ENCODE data around the gene CYP2W1. TPM values are rescaled to one million over a fixed set of nuclear protein-coding genes. Genes with fewer than 3 reads are reported as not detected.

Gene CYP2W1
- total and polyA plus RNA-seq, 2 experiments from 2014 or later: 31.1 to 72.3 TPM

DNA sequence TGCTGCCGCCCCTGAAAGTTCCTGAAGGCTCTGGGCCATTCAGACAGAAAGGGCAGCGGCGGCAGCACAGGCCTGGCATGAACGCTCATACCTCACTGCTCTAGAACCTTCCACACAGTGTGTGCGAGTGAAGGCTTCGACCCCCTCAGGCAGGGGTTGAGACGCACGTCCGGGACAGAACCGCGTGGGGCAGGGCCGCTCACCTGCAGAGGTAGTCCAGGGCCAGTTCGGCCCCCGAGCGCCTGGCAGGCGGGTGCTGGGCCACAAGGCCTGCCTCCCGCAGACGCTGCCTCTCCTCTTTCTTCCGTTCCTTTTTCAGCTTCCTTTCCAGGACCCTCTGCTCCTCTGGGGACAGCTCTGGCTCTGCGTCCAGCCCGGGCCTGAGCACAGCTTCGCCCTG lies 26.8 kb downstream of the CYP2W1 start:
- WGBS (ENCODE audit: low lambda C conversion rate, missing lambda C conversion rate): 98% methylated on average over 22 of the region's 22 CpGs

DNA sequence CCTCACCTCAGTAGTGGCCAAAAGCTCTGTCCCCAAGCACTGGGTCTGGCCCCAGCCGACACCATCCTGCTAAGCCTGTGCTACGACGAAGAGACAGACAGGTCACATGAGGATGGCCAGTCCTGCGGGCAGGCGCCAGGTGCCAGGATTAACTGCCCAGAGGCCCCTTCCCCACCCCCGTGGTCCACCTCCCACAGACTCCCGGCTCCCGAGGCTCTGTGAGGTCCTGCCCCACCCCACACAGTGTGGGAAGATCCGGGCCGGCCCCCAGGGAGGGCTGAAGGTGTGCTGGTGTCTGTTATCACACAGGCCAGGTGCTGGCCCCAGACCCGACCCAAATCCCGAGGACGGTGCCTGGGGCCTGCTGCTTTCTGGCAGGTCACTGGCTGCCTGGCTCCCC lies 27.2 kb downstream of the CYP2W1 start:
- Histone ChIP-seq H3K27me3 (no peaks in the 10 kb centered on the region), H3K79me2 (peaks cover 12% of the 10 kb centered on the region), H2AFZ (no peak overlapping the region), H3K4me2 (no peak overlapping the region), H4K20me1 (ENCODE audit: insufficient read depth, poor library complexity, severe bottlenecking) (no peaks in the 10 kb centered on the region), H3K36me3 (replicated peaks; ENCODE audit: insufficient read depth, low read depth) (no peaks in the 10 kb centered on the region), H3K27ac (no peak overlapping the region), H3K4me3 (no peak overlapping the region), H3K9me2 (replicated peaks; ENCODE audit: insufficient read depth) (no peaks in the 10 kb centered on the region), H3K4me1 (ENCODE audit: insufficient read depth) (peaks cover 8% of the 10 kb centered on the region), H3K9me3 (ENCODE audit: low read depth) (no peaks in the 10 kb centered on the region)
- no peak for DNase-seq (ENCODE audit: low spot score)
- WGBS (ENCODE audit: low lambda C conversion rate, missing lambda C conversion rate): 91% methylated on average over 8 of the region's 13 CpGs
- no peak for TF ChIP-seq EZH2 (IDR thresholded peaks at IDR 0.05; ENCODE audit: borderline replicate concordance)
- TF ChIP-seq EZH2phosphoT487 (IDR thresholded peaks at IDR 0.05; ENCODE audit: low read depth, severe bottlenecking, unreplicated experiment): no peak
- TF ChIP-seq, protein P1, sequence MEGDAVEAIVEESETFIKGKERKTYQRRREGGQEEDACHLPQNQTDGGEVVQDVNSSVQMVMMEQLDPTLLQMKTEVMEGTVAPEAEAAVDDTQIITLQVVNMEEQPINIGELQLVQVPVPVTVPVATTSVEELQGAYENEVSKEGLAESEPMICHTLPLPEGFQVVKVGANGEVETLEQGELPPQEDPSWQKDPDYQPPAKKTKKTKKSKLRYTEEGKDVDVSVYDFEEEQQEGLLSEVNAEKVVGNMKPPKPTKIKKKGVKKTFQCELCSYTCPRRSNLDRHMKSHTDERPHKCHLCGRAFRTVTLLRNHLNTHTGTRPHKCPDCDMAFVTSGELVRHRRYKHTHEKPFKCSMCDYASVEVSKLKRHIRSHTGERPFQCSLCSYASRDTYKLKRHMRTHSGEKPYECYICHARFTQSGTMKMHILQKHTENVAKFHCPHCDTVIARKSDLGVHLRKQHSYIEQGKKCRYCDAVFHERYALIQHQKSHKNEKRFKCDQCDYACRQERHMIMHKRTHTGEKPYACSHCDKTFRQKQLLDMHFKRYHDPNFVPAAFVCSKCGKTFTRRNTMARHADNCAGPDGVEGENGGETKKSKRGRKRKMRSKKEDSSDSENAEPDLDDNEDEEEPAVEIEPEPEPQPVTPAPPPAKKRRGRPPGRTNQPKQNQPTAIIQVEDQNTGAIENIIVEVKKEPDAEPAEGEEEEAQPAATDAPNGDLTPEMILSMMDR (IDR thresholded peaks at IDR 0.05; ENCODE audit: poor library complexity): no peak

More for the DNA sequence above, 26.8 kb downstream of the CYP2W1 start:
- TF ChIP-seq EZH2phosphoT487 (IDR thresholded peaks at IDR 0.05; ENCODE audit: low read depth, severe bottlenecking, unreplicated experiment) (no peak), EZH2 (IDR thresholded peaks at IDR 0.05; ENCODE audit: borderline replicate concordance) (no peak)
- TF ChIP-seq, protein P1 (IDR thresholded peaks at IDR 0.05; ENCODE audit: poor library complexity): no peak
- H4K20me1 ChIP-seq (ENCODE audit: insufficient read depth, poor library complexity, severe bottlenecking): no peaks in the 10 kb centered on the region
- no peaks in the 10 kb centered on the region for H3K36me3 ChIP-seq (replicated peaks; ENCODE audit: insufficient read depth, low read depth)
- H3K79me2 ChIP-seq: peaks cover 7% of the 10 kb centered on the region
- H3K9me2 ChIP-seq (replicated peaks; ENCODE audit: insufficient read depth): no peaks in the 10 kb centered on the region
- H3K27me3 ChIP-seq: no peaks in the 10 kb centered on the region
- no peak overlapping the region for H3K27ac ChIP-seq
- no peak overlapping the region for H3K4me2 ChIP-seq
- no peak overlapping the region for H3K4me3 ChIP-seq
- no peak for DNase-seq (ENCODE audit: low spot score)
- H3K9me3 ChIP-seq (ENCODE audit: low read depth): no peaks in the 10 kb centered on the region
- peaks cover 7% of the 10 kb centered on the region for H3K4me1 ChIP-seq (ENCODE audit: insufficient read depth)
- H2AFZ ChIP-seq: no peak overlapping the region

DNA sequence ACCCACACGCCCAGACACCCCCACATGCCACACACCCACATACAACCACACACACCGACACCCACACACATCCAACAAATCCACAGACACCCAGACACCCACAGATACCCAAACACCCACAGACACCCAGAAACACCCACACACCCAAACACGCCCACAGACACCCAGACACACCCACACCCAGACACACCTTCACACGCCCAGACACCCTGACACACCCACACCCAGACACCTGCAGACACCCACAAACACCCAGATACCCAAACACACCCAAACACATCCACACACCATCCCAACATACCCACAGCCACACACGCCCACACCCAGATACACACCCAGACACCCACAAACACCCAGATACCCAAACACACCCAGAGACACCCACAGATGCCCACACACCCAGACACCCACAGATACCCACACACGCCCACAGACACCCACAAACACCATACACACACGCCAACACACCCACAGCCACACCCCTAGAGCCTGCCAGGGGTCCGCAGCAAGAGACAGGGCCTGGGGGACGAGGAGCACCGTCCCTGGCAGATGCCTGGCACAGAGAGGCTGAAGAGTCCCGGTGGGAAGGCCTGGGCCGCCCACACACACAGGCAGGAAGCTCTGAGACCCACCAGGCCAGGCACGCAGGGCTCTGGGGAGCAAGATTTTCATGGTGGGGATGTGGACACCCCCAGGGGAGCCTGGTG lies 28.5 kb downstream of the CYP2W1 start:
- peaks cover 13% of the 10 kb centered on the region for H3K79me2 ChIP-seq
- H3K4me1 ChIP-seq (ENCODE audit: insufficient read depth): peaks cover 13% of the 10 kb centered on the region
- TF ChIP-seq EZH2 (IDR thresholded peaks at IDR 0.05; ENCODE audit: borderline replicate concordance): no peak
- TF ChIP-seq, protein P1 (IDR thresholded peaks at IDR 0.05; ENCODE audit: poor library complexity): no peak
- no peak for TF ChIP-seq EZH2phosphoT487 (IDR thresholded peaks at IDR 0.05; ENCODE audit: low read depth, severe bottlenecking, unreplicated experiment)
- H3K9me3 ChIP-seq (ENCODE audit: low read depth): no peaks in the 10 kb centered on the region
- no peak for DNase-seq (ENCODE audit: low spot score)
- H4K20me1 ChIP-seq (ENCODE audit: insufficient read depth, poor library complexity, severe bottlenecking): no peaks in the 10 kb centered on the region
- H3K27me3 ChIP-seq: no peaks in the 10 kb centered on the region
- WGBS (ENCODE audit: low lambda C conversion rate, missing lambda C conversion rate): 95% methylated on average over 13 of the region's 13 CpGs
- no peaks in the 10 kb centered on the region for H3K9me2 ChIP-seq (replicated peaks; ENCODE audit: insufficient read depth)
- no peak overlapping the region for H3K4me3 ChIP-seq
- H2AFZ ChIP-seq: no peak overlapping the region
- no peaks in the 10 kb centered on the region for H3K36me3 ChIP-seq (replicated peaks; ENCODE audit: insufficient read depth, low read depth)
- no peak overlapping the region for H3K27ac ChIP-seq
- H3K4me2 ChIP-seq: no peak overlapping the region
